DMS153 (cell line): ENCODE data around the gene FAM118B.

Experiments
- DNase-seq: peaks from one replicate; lab custom pipeline; 2025; lab: John Stamatoyannopoulos, UW

FAM118B gene

DNA sequence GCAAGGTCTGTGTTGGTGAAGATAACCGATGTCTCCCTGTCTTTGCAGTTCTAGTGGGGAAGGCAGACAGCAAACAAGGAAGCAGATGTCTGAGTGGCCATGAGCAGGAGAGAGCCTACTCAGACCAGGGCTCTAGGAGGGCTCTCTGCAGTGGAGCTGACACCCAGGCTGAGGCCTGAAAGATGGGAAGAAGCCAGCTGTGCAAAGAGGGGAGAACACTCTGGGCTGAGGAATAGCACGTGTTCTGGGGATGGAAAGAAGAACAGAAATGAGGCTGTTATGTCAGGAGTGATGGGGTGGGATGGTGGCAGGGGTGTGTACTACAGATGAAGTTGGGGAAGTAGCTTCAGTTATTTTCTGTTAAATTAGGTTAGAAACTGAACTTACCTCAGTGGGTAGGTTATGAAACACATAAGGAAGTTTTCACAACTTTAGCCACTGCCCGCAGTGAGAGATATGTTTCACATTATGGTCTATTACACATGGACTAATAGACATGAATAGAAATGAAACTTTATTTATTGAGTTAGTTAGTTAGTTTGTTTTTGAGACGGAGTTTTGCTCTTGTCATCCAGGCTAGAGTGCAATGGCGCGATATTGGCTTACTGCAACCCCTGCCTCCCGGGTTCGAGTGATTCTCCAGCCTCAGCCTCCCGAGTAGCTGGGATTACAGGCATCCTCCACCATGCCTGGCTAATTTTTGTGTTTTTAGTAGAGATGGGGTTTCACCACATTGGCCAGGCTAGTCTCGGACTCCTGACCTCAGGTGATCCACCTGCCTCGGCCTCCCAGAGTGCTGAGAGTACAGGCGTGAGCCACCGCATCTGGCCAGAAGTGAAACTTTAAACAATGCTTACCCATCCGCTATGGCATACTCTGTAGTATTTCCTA is 100.1 kb downstream of the FAM118B start:
- DNase-seq = no peak
